Smooth muscle cell (in vitro differentiated cells): ENCODE data around the gene TRAPPC2. TPM values are rescaled to one million over a fixed set of nuclear protein-coding genes. Genes with fewer than 3 reads are reported as not detected.

ENCODE experiments used
- DNase-seq: peaks from one replicate; lab custom pipeline; 2025; ENCODE audit not compliant: unreplicated experiment; lab: John Stamatoyannopoulos, UW
- H2AFZ ChIP-seq: fragments of 200-600 bp; sonication (generic); 2 replicates; pipeline ENCODE4 v1.6.0; 2016; ENCODE audit warnings: antibody characterized with exemption, low read depth, mild to moderate bottlenecking
- H3F3A ChIP-seq: fragments of 200-600 bp; sonication (generic); 2 replicates; pipeline ENCODE4 v1.6.0; 2017; ENCODE audit warnings: antibody characterized with exemption, low read depth
- H3K27ac ChIP-seq: fragments of 200-600 bp; sonication (generic); 2 replicates; pipeline ENCODE4 v1.5.1; 2016; ENCODE audit warnings: low read depth, mild to moderate bottlenecking
- H3K27me3 ChIP-seq: fragments of 200-600 bp; sonication (generic); 2 replicates; pipeline ENCODE4 v1.6.1; 2016; ENCODE audit warnings: low read depth, mild to moderate bottlenecking
- H3K36me3 ChIP-seq: fragments of 200-600 bp; sonication (generic); 2 replicates; pipeline ENCODE4 v1.5.1; 2016; ENCODE audit warnings: low read depth
- H3K4me1 ChIP-seq: fragments of 200-600 bp; sonication (generic); 2 replicates; pipeline ENCODE4 v1.5.1; 2016; ENCODE audit warnings: low read depth
- H3K4me2 ChIP-seq: fragments of 200-600 bp; sonication (generic); 2 replicates; pipeline ENCODE4 v1.6.0; 2016; ENCODE audit warnings: mild to moderate bottlenecking
- H3K4me3 ChIP-seq: fragments of 200-600 bp; sonication (generic); 2 replicates; pipeline ENCODE4 v1.5.1; 2016; ENCODE audit warnings: mild to moderate bottlenecking
- H3K79me2 ChIP-seq: fragments of 200-600 bp; sonication (generic); 2 replicates; pipeline ENCODE4 v1.6.0; 2016; ENCODE audit warnings: low read depth, mild to moderate bottlenecking
- H3K9ac ChIP-seq: fragments of 200-600 bp; sonication (generic); 2 replicates; pipeline ENCODE4 v1.6.0; 2016; ENCODE audit warnings: low read depth
- H3K9me3 ChIP-seq: fragments of 200-600 bp; sonication (generic); replicated peaks from 2 replicates; pipeline ENCODE4 v1.5.1; 2016; ENCODE audit warnings: low read depth
- H4K20me1 ChIP-seq: fragments of 200-600 bp; sonication (generic); 2 replicates; pipeline ENCODE4 v1.6.0; 2016; ENCODE audit warnings: low read depth
- WGBS: methylation state at CpG from one replicate; pipeline ENCODE4 v1.1.7; 2016; ENCODE audit warnings: low lambda C conversion rate; 5-methylcytosine and 5-hydroxymethylcytosine counted together
- polyA plus RNA-seq: library from polyadenylated mRNA; unstranded; fragments of >200 nt; fragmentation: Nextera tagmentation; extraction: Ambion mirVana; gene quantifications from 2 replicates; pipeline ENCODE4 v1.2.1, GENCODE V29; 2016
- total RNA-seq: library from RNA; depleted of rRNA; stranded (reverse); fragments of >200 nt; gene quantifications from 2 replicates; pipeline ENCODE4 v1.2.3, GENCODE V29; 2014
- TF ChIP-seq, protein P1 (sequence below): fragments of 200-600 bp; sonication (generic); IDR thresholded peaks from 2 replicates; pipeline ENCODE4 v1.5.1; 2017; ENCODE audit warnings: borderline replicate concordance, mild to moderate bottlenecking, antibody characterized with exemption; ENCODE audit not compliant: insufficient read depth, poor library complexity, severe bottlenecking

The TRAPPC2 gene
- total and polyA plus RNA-seq, 2 experiments from 2014 or later: 6.1 to 9.5 TPM

- Histone ChIP-seq H3K27ac (no peak overlapping the region), H2AFZ (no peak overlapping the region), H3F3A (no peaks in the 10 kb centered on the region), H3K4me3 (no peak overlapping the region), H3K4me2 (no peak overlapping the region), H3K36me3 (no peaks in the 10 kb centered on the region), H3K27me3 (no peaks in the 10 kb centered on the region), H3K9ac (no peak overlapping the region), H4K20me1 (no peaks in the 10 kb centered on the region), H3K4me1 (no peaks in the 10 kb centered on the region), H3K9me3 (no peaks in the 10 kb centered on the region), H3K79me2 (no peaks in the 10 kb centered on the region)
- DNase-seq: no peak
- WGBS: 70% methylated on average over 3 of the region's 3 CpGs
- TF ChIP-seq, protein P1, sequence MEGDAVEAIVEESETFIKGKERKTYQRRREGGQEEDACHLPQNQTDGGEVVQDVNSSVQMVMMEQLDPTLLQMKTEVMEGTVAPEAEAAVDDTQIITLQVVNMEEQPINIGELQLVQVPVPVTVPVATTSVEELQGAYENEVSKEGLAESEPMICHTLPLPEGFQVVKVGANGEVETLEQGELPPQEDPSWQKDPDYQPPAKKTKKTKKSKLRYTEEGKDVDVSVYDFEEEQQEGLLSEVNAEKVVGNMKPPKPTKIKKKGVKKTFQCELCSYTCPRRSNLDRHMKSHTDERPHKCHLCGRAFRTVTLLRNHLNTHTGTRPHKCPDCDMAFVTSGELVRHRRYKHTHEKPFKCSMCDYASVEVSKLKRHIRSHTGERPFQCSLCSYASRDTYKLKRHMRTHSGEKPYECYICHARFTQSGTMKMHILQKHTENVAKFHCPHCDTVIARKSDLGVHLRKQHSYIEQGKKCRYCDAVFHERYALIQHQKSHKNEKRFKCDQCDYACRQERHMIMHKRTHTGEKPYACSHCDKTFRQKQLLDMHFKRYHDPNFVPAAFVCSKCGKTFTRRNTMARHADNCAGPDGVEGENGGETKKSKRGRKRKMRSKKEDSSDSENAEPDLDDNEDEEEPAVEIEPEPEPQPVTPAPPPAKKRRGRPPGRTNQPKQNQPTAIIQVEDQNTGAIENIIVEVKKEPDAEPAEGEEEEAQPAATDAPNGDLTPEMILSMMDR: no peak
Measured at GRCh38 chrX:13752141-13752540, 17.7 kb upstream of the TRAPPC2 start.

GRCh38 chrX:13750812-13751211 is 16.4 kb upstream of the TRAPPC2 start:
- H3K27ac ChIP-seq: no peak overlapping the region
- H3K27me3 ChIP-seq: no peaks in the 10 kb centered on the region
- H3K36me3 ChIP-seq: no peaks in the 10 kb centered on the region
- H3K4me3 ChIP-seq: no peak overlapping the region
- no peak overlapping the region for H3K9ac ChIP-seq
- H3K9me3 ChIP-seq: no peaks in the 10 kb centered on the region
- no peaks in the 10 kb centered on the region for H3K79me2 ChIP-seq
- H3K4me2 ChIP-seq: no peak overlapping the region
- H3K4me1 ChIP-seq: no peaks in the 10 kb centered on the region
- no peaks in the 10 kb centered on the region for H3F3A ChIP-seq
- no peak for DNase-seq
- TF ChIP-seq, protein P1: no peak
- H4K20me1 ChIP-seq: no peaks in the 10 kb centered on the region
- H2AFZ ChIP-seq: no peak overlapping the region

- no peaks in the 10 kb centered on the region for H3F3A ChIP-seq
- H3K4me2 ChIP-seq: no peak overlapping the region
- no peak overlapping the region for H3K9ac ChIP-seq
- H4K20me1 ChIP-seq: no peaks in the 10 kb centered on the region
- no peak for DNase-seq
- no peaks in the 10 kb centered on the region for H3K36me3 ChIP-seq
- no peaks in the 10 kb centered on the region for H3K4me1 ChIP-seq
- no peaks in the 10 kb centered on the region for H3K9me3 ChIP-seq
- no peak overlapping the region for H3K4me3 ChIP-seq
- H3K79me2 ChIP-seq: no peaks in the 10 kb centered on the region
- no peaks in the 10 kb centered on the region for H3K27me3 ChIP-seq
- no peak overlapping the region for H3K27ac ChIP-seq
- H2AFZ ChIP-seq: no peak overlapping the region
- TF ChIP-seq, protein P1: peak; percentile 52
Measured at GRCh38 chrX:13750204-13750603, 15.8 kb upstream of the TRAPPC2 start.

DNA sequence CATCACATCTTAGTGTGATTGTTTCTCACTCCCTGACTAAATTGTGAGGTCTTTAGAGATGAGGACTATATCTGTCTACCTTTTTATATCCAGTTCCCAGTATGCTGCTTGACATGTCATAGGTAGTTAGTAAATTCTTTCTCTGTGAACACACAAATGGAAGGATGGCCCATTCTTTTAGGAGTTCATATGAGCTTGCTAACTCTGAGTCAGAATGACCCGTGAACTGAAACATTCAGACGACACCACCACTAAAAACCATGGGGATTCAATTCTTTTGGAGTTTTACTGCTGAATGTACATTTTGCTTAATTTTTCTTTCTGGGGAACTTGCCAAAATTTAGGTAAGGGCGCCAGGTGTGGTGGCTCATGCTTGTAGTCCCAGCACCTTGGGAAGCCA is 14.1 kb upstream of the TRAPPC2 start:
- Histone ChIP-seq H3K9me3 (no peaks in the 10 kb centered on the region), H3K4me2 (no peak overlapping the region), H3K4me1 (no peaks in the 10 kb centered on the region), H3K27me3 (no peaks in the 10 kb centered on the region), H3K79me2 (no peaks in the 10 kb centered on the region), H3K4me3 (no peak overlapping the region), H4K20me1 (no peaks in the 10 kb centered on the region), H3K27ac (no peak overlapping the region), H3F3A (no peaks in the 10 kb centered on the region), H2AFZ (no peak overlapping the region), H3K36me3 (no peaks in the 10 kb centered on the region), H3K9ac (no peak overlapping the region)
- DNase-seq: no peak
- WGBS: 84% methylated on average over 3 of the region's 3 CpGs
- TF ChIP-seq, protein P1: no peak
